H9 (cell line): ENCODE results near the gene NEDD4L. TPM values are rescaled to one million over a fixed set of nuclear protein-coding genes. Genes with fewer than 3 reads are reported as not detected.

ENCODE experiments used
- DNase-seq: peaks from one replicate; pipeline ENCODE4 v3.0.0-alpha.2; 2017
- H2AFZ ChIP-seq: one replicate; pipeline ENCODE4 v1.6.1; 2013; ENCODE audit warnings: mild to moderate bottlenecking, low read length, control low read depth, moderate library complexity
- H2AK5ac ChIP-seq: 2 replicates; pipeline ENCODE4 v1.6.1; 2013; ENCODE audit warnings: low read length, control low read depth, mixed read lengths; ENCODE audit not compliant: insufficient read length
- H2BK120ac ChIP-seq: one replicate; pipeline ENCODE4 v1.6.1; 2013; ENCODE audit warnings: low read depth, mild to moderate bottlenecking, low read length, control low read depth, inconsistent platforms; ENCODE audit not compliant: poor library complexity, severe bottlenecking
- H2BK12ac ChIP-seq: 2 replicates; pipeline ENCODE4 v1.6.1; 2013; ENCODE audit warnings: low read length, control low read depth, mixed read lengths, low read depth; ENCODE audit not compliant: insufficient read length
- H2BK15ac ChIP-seq: 2 replicates; pipeline ENCODE4 v1.6.1; 2013; ENCODE audit warnings: low read depth, low read length, control low read depth
- H2BK20ac ChIP-seq: one replicate; pipeline ENCODE4 v1.6.1; 2013; ENCODE audit warnings: low read depth, mild to moderate bottlenecking, low read length, control low read depth, inconsistent platforms; ENCODE audit not compliant: poor library complexity, severe bottlenecking
- H2BK5ac ChIP-seq: 2 replicates; pipeline ENCODE4 v1.6.1; 2013; ENCODE audit warnings: low read length, control low read depth, mixed read lengths; ENCODE audit not compliant: insufficient read length
- H3K14ac ChIP-seq: 2 replicates; pipeline ENCODE4 v1.6.1; 2013; ENCODE audit warnings: low read length, control low read depth; ENCODE audit not compliant: insufficient read depth
- H3K18ac ChIP-seq: 2 replicates; pipeline ENCODE4 v1.6.1; 2013; ENCODE audit warnings: low read depth, mild to moderate bottlenecking, mixed read lengths, low read length, control low read depth; ENCODE audit not compliant: insufficient read length
- H3K23ac ChIP-seq: 2 replicates; pipeline ENCODE4 v1.6.1; 2013; ENCODE audit warnings: low read length, control low read depth, mixed read lengths, low read depth; ENCODE audit not compliant: insufficient read length
- H3K23me2 ChIP-seq: 2 replicates; pipeline ENCODE4 v1.6.1; 2013; ENCODE audit warnings: low read depth, mild to moderate bottlenecking, mixed read lengths, low read length, control low read depth; ENCODE audit not compliant: insufficient read length, poor library complexity, severe bottlenecking
- H3K27ac ChIP-seq: 2 replicates; pipeline ENCODE4 v1.5.1; 2013; ENCODE audit warnings: low read length, control low read depth, mixed read lengths, low read depth; ENCODE audit not compliant: insufficient read length
- H3K27me3 ChIP-seq: 2 replicates; pipeline ENCODE4 v1.6.1; 2013; ENCODE audit warnings: low read length, control low read depth, inconsistent platforms; ENCODE audit not compliant: insufficient read depth
- H3K4ac ChIP-seq: 2 replicates; pipeline ENCODE4 v1.6.1; 2013; ENCODE audit warnings: low read depth, mild to moderate bottlenecking, control low read depth, inconsistent platforms, low read length, moderate library complexity
- H3K4me1 ChIP-seq: 2 replicates; pipeline ENCODE4 v1.6.1; 2013; ENCODE audit warnings: low read length, control low read depth, inconsistent platforms; ENCODE audit not compliant: insufficient read depth
- H3K4me2 ChIP-seq: 2 replicates; pipeline ENCODE4 v1.6.1; 2013; ENCODE audit warnings: low read length, control low read depth, mixed read lengths; ENCODE audit not compliant: insufficient read length, insufficient read depth
- H3K56ac ChIP-seq: 2 replicates; pipeline ENCODE4 v1.6.1; 2013; ENCODE audit warnings: low read depth, mild to moderate bottlenecking, mixed read lengths, low read length, control low read depth; ENCODE audit not compliant: insufficient read length
- H3K79me1 ChIP-seq: 2 replicates; pipeline ENCODE4 v1.6.1; 2013; ENCODE audit warnings: low read depth, mild to moderate bottlenecking, moderate library complexity, low read length, control low read depth, inconsistent platforms; ENCODE audit not compliant: insufficient read depth, poor library complexity, severe bottlenecking
- H3K79me2 ChIP-seq: 2 replicates; pipeline ENCODE4 v1.6.1; 2013; ENCODE audit warnings: low read length, control low read depth, inconsistent platforms; ENCODE audit not compliant: insufficient read depth
- H3K9ac ChIP-seq: 2 replicates; pipeline ENCODE4 v1.6.1; 2013; ENCODE audit warnings: low read length, control low read depth, mixed read lengths; ENCODE audit not compliant: insufficient read length; ENCODE audit errors: extremely low read depth
- H3K9me3 ChIP-seq: one replicate; pipeline ENCODE4 v1.6.1; 2013; ENCODE audit warnings: low read depth, low read length, inconsistent platforms; ENCODE audit not compliant: control insufficient read depth
- H3T11ph ChIP-seq: one replicate; pipeline ENCODE4 v1.6.1; 2013; ENCODE audit warnings: mild to moderate bottlenecking, low read length, control low read depth, inconsistent platforms
- H4K20me1 ChIP-seq: one replicate; pipeline ENCODE4 v1.6.1; 2013; ENCODE audit not compliant: control insufficient read depth, insufficient read length, insufficient read depth
- H4K5ac ChIP-seq: 2 replicates; pipeline ENCODE4 v1.6.1; 2013; ENCODE audit warnings: low read depth, mild to moderate bottlenecking, mixed read lengths, low read length, control low read depth; ENCODE audit not compliant: insufficient read length
- H4K8ac ChIP-seq: replicated peaks from 2 replicates; pipeline ENCODE4 v1.6.1; 2013; ENCODE audit warnings: low read length, control low read depth, mixed read lengths, low read depth; ENCODE audit not compliant: insufficient read length
- H4K91ac ChIP-seq: 2 replicates; pipeline ENCODE4 v1.6.1; 2013; ENCODE audit warnings: low read depth, mild to moderate bottlenecking, moderate library complexity, mixed read lengths, low read length, control low read depth; ENCODE audit not compliant: insufficient read length
- H3K27ac Mint-ChIP-seq, 3 experiments: 2 replicates in 2 of 3; 3 replicates in 1 of 3; pipeline ENCODE4 v1.8.0; 2020 to 2021; ENCODE audit warnings: mixed read lengths in 3 of 3, mild to moderate bottlenecking in 1 of 3, moderate library complexity in 1 of 3
- H3K27me3 Mint-ChIP-seq: 2 replicates; pipeline ENCODE4 v1.8.0; 2021; ENCODE audit warnings: low read depth, mild to moderate bottlenecking, moderate library complexity, mixed read lengths
- H3K36me3 Mint-ChIP-seq, 3 experiments: 2 replicates in 2 of 3; 3 replicates in 1 of 3; pipeline ENCODE4 v1.8.0; 2020 to 2021; ENCODE audit warnings: low read depth in 3 of 3, mixed read lengths in 3 of 3; ENCODE audit not compliant: insufficient read depth in 1 of 3
- H3K4me1 Mint-ChIP-seq, 2 experiments: 2 replicates each; pipeline ENCODE4 v1.8.0; 2020; ENCODE audit warnings: mixed read lengths in 2 of 2
- H3K4me3 Mint-ChIP-seq, 2 experiments: 2 replicates in 1 of 2; 3 replicates in 1 of 2; pipeline ENCODE4 v1.8.0; 2020 to 2021; ENCODE audit warnings: mild to moderate bottlenecking in 2 of 2, mixed read lengths in 2 of 2, moderate library complexity in 1 of 2
- H3K9me3 Mint-ChIP-seq, 2 experiments: 2 replicates in 1 of 2; 3 replicates in 1 of 2; pipeline ENCODE4 v1.8.0; 2020; ENCODE audit warnings: mild to moderate bottlenecking in 2 of 2, mixed read lengths in 2 of 2, moderate library complexity in 1 of 2
- CTCF ChIP-seq: fragments of 200-600 bp; sonication (generic); conservative IDR thresholded peaks from 3 replicates; pipeline ENCODE4 v1.8.0; 2021; ENCODE audit warnings: antibody characterized with exemption, mild to moderate bottlenecking
- WGBS: extraction: QIAGEN DNeasy Blood & Tissue Kit; methylation state at CpG from one replicate; pipeline ENCODE4 v1.1.7; 2013; ENCODE audit warnings: missing lambda C conversion rate, low lambda C conversion rate, mixed read lengths; ENCODE audit not compliant: insufficient read length; ENCODE audit errors: extremely low coverage; 5-methylcytosine and 5-hydroxymethylcytosine counted together
- total RNA-seq: library from RNA; stranded (reverse); gene quantifications from 2 replicates; pipeline ENCODE4 v1.2.1, GENCODE V29; 2021

Gene NEDD4L
- total RNA-seq, 1 experiment from 2014 or later, result 76.3 TPM

GRCh38 chr18:58402951-58403702 lies 359.1 kb downstream of the NEDD4L start:
- H3K4me3 Mint-ChIP-seq, result no peak overlapping the region
- H3K27ac ChIP-seq, result no peak overlapping the region
- H2BK5ac ChIP-seq, result no peak overlapping the region
- no peak overlapping the region for H2AK5ac ChIP-seq
- no peaks in the 10 kb centered on the region for H3K9me3 Mint-ChIP-seq
- H2BK12ac ChIP-seq, result no peak overlapping the region
- H3K27ac Mint-ChIP-seq, result peak overlapping the region; percentile 2 to 80 (median 77); a peak in 4 of 7 replicates
- DNase-seq, result no peak
- no peaks in the 10 kb centered on the region for H3K79me2 ChIP-seq
- H3K27me3 Mint-ChIP-seq, result no peaks in the 10 kb centered on the region
- no peak overlapping the region for H3K4me2 ChIP-seq
- no peak overlapping the region for H4K91ac ChIP-seq
- no peak overlapping the region for H2BK15ac ChIP-seq
- H3K9ac ChIP-seq, result no peak overlapping the region
- no peak for TF ChIP-seq CTCF
- H2BK120ac ChIP-seq, result no peak overlapping the region
- H2AFZ ChIP-seq, result no peak overlapping the region
- H3K23ac ChIP-seq, result no peak overlapping the region
- H4K20me1 ChIP-seq, result no peaks in the 10 kb centered on the region
- no peaks in the 10 kb centered on the region for H3K36me3 Mint-ChIP-seq
- no peaks in the 10 kb centered on the region for H3K79me1 ChIP-seq
- no peak overlapping the region for H2BK20ac ChIP-seq
- H4K5ac ChIP-seq, result no peak overlapping the region
- no peaks in the 10 kb centered on the region for H3K4me1 ChIP-seq
- peaks cover 8 to 10% of the 10 kb centered on the region in 2 experiments; a peak in 3 of 4 replicates for H3K4me1 Mint-ChIP-seq
- H3K18ac ChIP-seq, result no peak overlapping the region
- H3T11ph ChIP-seq, result no peak overlapping the region
- no peak overlapping the region for H3K4ac ChIP-seq
- no CpG with 5 or more reads among the region's 13 CpGs for WGBS
- no peaks in the 10 kb centered on the region for H3K23me2 ChIP-seq
- no peaks in the 10 kb centered on the region for H3K27me3 ChIP-seq
- no peak overlapping the region for H3K56ac ChIP-seq
- H4K8ac ChIP-seq, result no peak overlapping the region
- H3K14ac ChIP-seq, result no peak overlapping the region; the same call in 1 of the 2 replicates
- no peaks in the 10 kb centered on the region for H3K9me3 ChIP-seq
